Upper lobe of right lung (tissue), 1 donor: ENCODE measurements around the gene DPP6. TPM values are rescaled to one million over a fixed set of nuclear protein-coding genes. Genes with fewer than 3 reads are reported as not detected.

Experiments
- ATAC-seq: fragments of 200-7000 bp; cut with Tn5 transposase; one replicate; pipeline ENCODE4 v1.9.1; 2020; ENCODE audit warnings: mild to moderate bottlenecking, moderate library complexity
- DNase-seq: peaks from one replicate; pipeline ENCODE4 v3.0.0-alpha.2; 2020
- H3K27ac ChIP-seq: fragments of 200-600 bp; one replicate; pipeline ENCODE4 v1.8.0; 2022
- H3K27me3 ChIP-seq: fragments of 200-600 bp; one replicate; pipeline ENCODE4 v1.8.0; 2022; ENCODE audit warnings: mild to moderate bottlenecking
- H3K36me3 ChIP-seq: fragments of 200-600 bp; one replicate; pipeline ENCODE4 v1.8.0; 2022
- H3K4me1 ChIP-seq: fragments of 200-600 bp; one replicate; pipeline ENCODE4 v1.8.0; 2022
- H3K4me3 ChIP-seq: fragments of 200-600 bp; one replicate; pipeline ENCODE4 v1.8.0; 2022; ENCODE audit warnings: mild to moderate bottlenecking
- H3K9me3 ChIP-seq: fragments of 200-600 bp; one replicate; pipeline ENCODE4 v1.8.0; 2022
- intact Hi-C: fragments of 100-400 bp; cut with DNase I; formaldehyde crosslinking; loops from one replicate; pipeline ENCODE4 v1.11.0; 2022
- total RNA-seq: library from RNA; stranded (reverse); fragmentation: NEBNext Ultra II Directional; extraction: Animal tissue kit (Norgen Biotek cat#: 25700); gene quantifications from one replicate; pipeline ENCODE4 v1.2.1, GENCODE V29; 2021
- TF ChIP-seq, protein P1 (sequence below): fragments of 200-600 bp; IDR thresholded peaks from one replicate; pipeline ENCODE4 v1.8.0; 2022; ENCODE audit warnings: antibody characterized with exemption
- donor health status: DM: no; HTN: yes; CAD: no; lungs with severe emphysema.

The DPP6 gene
- total RNA-seq, 1 donor from 2014 or later, result 1.6 TPM

DNA sequence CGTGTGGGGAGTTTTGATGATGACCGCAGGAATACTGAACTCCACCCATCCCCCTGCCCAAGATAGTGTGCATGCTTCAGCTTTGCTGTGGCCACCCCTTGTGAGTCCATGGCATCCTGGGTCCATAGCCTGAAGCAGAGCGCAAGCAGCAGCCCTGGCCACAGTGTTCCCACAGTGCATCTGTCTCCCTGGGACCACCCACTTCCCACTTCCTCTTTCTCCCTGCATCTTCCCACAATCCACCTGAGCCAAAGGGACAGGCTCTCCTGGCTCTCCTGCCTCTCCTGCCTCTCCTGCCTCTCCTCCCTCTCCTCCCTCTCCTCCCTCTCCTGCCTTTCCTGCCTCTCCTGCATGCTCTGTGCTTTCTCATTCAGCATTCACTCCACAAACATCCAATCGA, 800.0 kb downstream of the DPP6 start:
- no peak overlapping the region for H3K27ac ChIP-seq
- DNase-seq (peak; percentile 15), ATAC-seq (no peak)
- H3K4me1 ChIP-seq, result no peaks in the 10 kb centered on the region
- TF ChIP-seq, protein P1, sequence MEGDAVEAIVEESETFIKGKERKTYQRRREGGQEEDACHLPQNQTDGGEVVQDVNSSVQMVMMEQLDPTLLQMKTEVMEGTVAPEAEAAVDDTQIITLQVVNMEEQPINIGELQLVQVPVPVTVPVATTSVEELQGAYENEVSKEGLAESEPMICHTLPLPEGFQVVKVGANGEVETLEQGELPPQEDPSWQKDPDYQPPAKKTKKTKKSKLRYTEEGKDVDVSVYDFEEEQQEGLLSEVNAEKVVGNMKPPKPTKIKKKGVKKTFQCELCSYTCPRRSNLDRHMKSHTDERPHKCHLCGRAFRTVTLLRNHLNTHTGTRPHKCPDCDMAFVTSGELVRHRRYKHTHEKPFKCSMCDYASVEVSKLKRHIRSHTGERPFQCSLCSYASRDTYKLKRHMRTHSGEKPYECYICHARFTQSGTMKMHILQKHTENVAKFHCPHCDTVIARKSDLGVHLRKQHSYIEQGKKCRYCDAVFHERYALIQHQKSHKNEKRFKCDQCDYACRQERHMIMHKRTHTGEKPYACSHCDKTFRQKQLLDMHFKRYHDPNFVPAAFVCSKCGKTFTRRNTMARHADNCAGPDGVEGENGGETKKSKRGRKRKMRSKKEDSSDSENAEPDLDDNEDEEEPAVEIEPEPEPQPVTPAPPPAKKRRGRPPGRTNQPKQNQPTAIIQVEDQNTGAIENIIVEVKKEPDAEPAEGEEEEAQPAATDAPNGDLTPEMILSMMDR, result no peak
- intact Hi-C loops, result no loop called here
- H3K27me3 ChIP-seq, result no peaks in the 10 kb centered on the region
- no peaks in the 10 kb centered on the region for H3K36me3 ChIP-seq
- H3K4me3 ChIP-seq, result no peak overlapping the region
- H3K9me3 ChIP-seq, result no peaks in the 10 kb centered on the region

DNA sequence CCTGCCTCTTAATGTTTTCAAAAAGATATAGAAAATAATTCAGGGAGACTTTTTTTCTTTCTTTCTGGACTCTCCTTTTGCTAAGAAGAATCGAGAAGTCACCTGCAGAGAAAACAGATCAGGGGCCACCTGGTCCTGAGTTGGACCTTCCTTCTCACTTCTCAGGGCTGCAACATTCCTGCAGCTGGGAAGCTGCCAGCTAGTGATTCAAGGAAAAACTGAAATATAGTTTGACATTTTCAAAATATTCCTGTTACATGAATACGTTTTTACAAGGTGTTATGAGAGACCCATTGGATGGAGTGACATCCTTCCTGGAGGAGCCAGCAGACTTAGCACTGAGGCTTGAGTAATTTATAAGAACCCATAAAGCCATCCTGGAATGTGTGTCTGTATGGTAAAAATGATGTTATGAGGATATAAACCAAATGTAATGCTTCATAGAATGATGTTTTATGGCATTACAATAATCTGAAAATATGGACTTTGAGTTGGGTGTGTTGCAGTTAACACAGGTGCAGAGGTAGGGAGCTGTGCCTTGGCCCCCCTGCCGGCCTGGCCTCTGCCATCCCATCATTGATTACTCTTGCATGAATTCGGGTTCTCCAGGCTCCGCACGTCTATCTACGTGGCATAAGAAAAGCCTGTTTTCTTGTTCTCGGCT, 801.0 kb downstream of the DPP6 start:
- ATAC-seq (no peak), DNase-seq (no peak)
- intact Hi-C loops, result no loop called here
- no peak overlapping the region for H3K4me3 ChIP-seq
- no peaks in the 10 kb centered on the region for H3K27me3 ChIP-seq
- H3K4me1 ChIP-seq, result no peaks in the 10 kb centered on the region
- TF ChIP-seq, protein P1, result no peak
- no peaks in the 10 kb centered on the region for H3K9me3 ChIP-seq
- no peak overlapping the region for H3K27ac ChIP-seq
- H3K36me3 ChIP-seq, result no peaks in the 10 kb centered on the region

DNA sequence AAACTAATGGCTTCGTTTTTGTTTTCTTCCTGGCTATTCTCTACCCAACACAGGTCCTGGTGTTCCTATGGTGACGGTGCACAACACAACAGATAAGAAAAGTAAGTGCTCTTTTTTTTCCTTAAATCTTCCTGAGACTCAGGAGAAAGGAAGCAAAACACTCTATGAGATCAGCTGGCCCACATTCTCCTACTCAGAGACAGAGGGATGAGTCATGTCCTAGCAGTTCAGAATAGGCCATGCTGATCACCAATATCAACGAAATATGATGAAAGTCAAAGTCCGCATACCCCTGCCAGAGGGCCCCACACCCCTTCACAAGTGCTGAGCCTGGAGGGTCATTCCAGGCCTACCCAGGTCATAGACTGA, 801.5 kb downstream of the DPP6 start:
- intact Hi-C loops, result no loop called here
- H3K4me3 ChIP-seq, result no peak overlapping the region
- H3K36me3 ChIP-seq, result no peaks in the 10 kb centered on the region
- H3K4me1 ChIP-seq, result no peaks in the 10 kb centered on the region
- ATAC-seq, result no peak
- no peak overlapping the region for H3K27ac ChIP-seq
- no peaks in the 10 kb centered on the region for H3K9me3 ChIP-seq
- DNase-seq, result no peak
- no peaks in the 10 kb centered on the region for H3K27me3 ChIP-seq
- TF ChIP-seq, protein P1, result no peak

DNA sequence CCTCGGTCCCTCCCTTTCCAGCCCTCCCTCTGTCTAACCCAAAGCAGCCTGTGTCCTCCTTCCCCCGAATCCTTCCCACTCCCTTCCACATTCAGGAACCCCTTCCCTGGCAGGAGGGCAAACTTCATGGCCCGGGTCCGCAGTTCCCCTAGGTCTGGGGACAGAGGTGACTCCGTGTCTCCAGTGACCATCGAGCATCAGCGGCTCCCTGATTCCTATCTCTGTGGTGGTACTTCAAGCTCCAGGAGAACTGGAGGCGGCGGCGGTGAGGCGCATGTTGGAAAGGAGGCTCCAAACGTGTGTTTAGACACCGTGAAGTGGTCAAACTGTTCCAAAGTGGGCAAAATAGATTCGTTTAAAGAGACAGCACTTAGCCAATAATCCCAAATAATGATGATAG, 802.6 kb downstream of the DPP6 start:
- Histone ChIP-seq H3K4me1 (no peaks in the 10 kb centered on the region), H3K4me3 (no peak overlapping the region), H3K27ac (no peak overlapping the region), H3K36me3 (no peaks in the 10 kb centered on the region), H3K27me3 (no peaks in the 10 kb centered on the region), H3K9me3 (no peaks in the 10 kb centered on the region)
- intact Hi-C loops, result no loop called here
- TF ChIP-seq, protein P1, result no peak
- no peak for ATAC-seq
- peak; percentile 36 for DNase-seq

DNA sequence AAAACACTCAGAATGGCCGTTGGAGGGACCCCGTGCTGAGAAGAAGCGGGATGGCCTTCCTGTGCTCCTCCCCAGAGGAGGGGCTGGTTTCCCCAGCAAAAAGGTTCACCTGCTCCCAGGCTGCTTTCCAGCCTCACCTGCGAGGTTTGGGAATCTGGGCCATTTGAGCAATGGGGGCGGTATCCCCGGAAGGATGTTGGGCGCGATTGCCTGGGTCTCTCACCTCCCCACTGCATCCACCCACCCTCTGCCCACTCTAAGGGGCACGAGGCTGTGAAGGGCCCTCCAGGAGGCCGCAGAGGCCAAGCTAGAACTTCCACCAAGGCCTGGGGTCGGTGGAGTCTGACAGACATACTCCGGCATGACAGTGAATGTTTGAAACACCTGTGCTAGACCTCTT, 803.2 kb downstream of the DPP6 start:
- Histone ChIP-seq H3K36me3 (no peaks in the 10 kb centered on the region), H3K4me1 (no peaks in the 10 kb centered on the region), H3K4me3 (no peak overlapping the region), H3K27ac (no peak overlapping the region), H3K9me3 (no peaks in the 10 kb centered on the region), H3K27me3 (no peaks in the 10 kb centered on the region)
- intact Hi-C loops, result no loop called here
- DNase-seq, result peak; percentile 35
- TF ChIP-seq, protein P1, result no peak
- no peak for ATAC-seq

DNA sequence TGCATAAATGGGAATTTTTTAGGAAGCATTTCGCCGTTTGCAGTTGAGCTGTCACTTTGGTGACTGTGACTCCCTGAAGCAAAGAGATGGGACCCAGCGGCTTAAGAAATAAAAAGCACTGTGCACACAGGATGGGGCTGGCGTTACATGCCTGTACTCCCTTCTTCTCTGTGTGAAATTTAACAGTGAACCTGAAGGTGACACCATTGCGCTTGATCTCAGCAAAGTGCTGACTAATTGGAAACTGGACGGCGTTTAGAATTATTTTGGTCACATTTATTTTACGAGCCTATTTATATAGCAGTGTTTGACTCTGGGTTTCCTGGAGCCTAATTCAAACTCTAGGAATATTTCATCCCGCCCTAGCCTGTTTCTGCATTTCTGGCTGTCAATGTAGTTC, 804.5 kb downstream of the DPP6 start:
- DNase-seq (no peak), ATAC-seq (no peak)
- Histone ChIP-seq H3K4me3 (no peak overlapping the region), H3K4me1 (no peaks in the 10 kb centered on the region), H3K36me3 (no peaks in the 10 kb centered on the region), H3K27me3 (no peaks in the 10 kb centered on the region), H3K9me3 (no peaks in the 10 kb centered on the region), H3K27ac (no peak overlapping the region)
- intact Hi-C loops, result no loop called here
- TF ChIP-seq, protein P1, result no peak
